Activated naive CD4-positive, alpha-beta T cell (primary cell): ENCODE results near the gene C8A.

Source experiments
- DNase-seq, 4 experiments: peaks; one replicate each; lab custom pipeline; 2025; lab: John Stamatoyannopoulos, UW

Gene C8A

DNA sequence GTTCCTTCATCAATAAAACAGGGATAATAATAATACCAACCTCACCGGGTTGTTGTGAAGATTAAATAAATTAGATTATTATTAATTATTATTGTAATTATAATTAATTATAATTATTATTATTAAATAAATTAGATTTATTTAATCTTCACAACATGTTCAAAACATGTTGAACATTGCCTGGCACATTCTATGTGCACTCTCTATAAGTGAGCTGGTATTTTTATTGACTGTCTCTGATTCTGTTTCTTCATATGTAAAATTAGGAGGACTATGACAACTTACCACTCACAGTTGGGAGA lies 112.1 kb downstream of the C8A start:
- DNase-seq, result no peak

GRCh38 chr1:56967355-56967754 lies 112.8 kb downstream of the C8A start:
- DNase-seq, result no peak
